Neuron (in vitro differentiated cells): Measurements from ENCODE around the gene CD177.

Experiments
- H2AFZ ChIP-seq: one replicate; pipeline ENCODE4 v1.6.1; 2013; ENCODE audit warnings: low read depth, mild to moderate bottlenecking, inconsistent platforms, low read length, moderate library complexity
- H3K27me3 ChIP-seq: one replicate; pipeline ENCODE4 v1.6.1; 2013; ENCODE audit warnings: low read length; ENCODE audit not compliant: insufficient read depth
- H3K36me3 ChIP-seq: one replicate; pipeline ENCODE4 v1.6.1; 2013; ENCODE audit warnings: low read length; ENCODE audit not compliant: insufficient read depth
- H3K4me1 ChIP-seq: one replicate; pipeline ENCODE4 v1.6.1; 2013; ENCODE audit warnings: low read length; ENCODE audit not compliant: insufficient read depth
- H3K4me3 ChIP-seq: 2 replicates; pipeline ENCODE4 v1.5.1; 2013; ENCODE audit warnings: mild to moderate bottlenecking, low read length, moderate library complexity
- H3K9me3 ChIP-seq: one replicate; pipeline ENCODE4 v1.6.1; 2013; ENCODE audit warnings: low read length

The CD177 gene

GRCh38 chr19:43353606-43354304 lies at the start of gene CD177:
CD177 (plus strand) TSS chr19:43353686; CDS start chr19:43353715, 29 bp downstream.
- H2AFZ ChIP-seq, result peak within 1 kb of the TSS; percentile 13
- H3K4me3 ChIP-seq, result no peak within 1 kb of the TSS
- no peaks in the 10 kb centered on the region for H3K9me3 ChIP-seq
- H3K27me3 ChIP-seq, result peaks cover 23% of the 10 kb centered on the region
- H3K4me1 ChIP-seq, result no peaks in the 10 kb centered on the region
- H3K36me3 ChIP-seq, result no peaks in the 10 kb centered on the region

- Histone ChIP-seq H3K9me3 (no peaks in the 10 kb centered on the region), H3K36me3 (no peaks in the 10 kb centered on the region)
Observed at GRCh38 chr19:43305642-43306041, 47.8 kb upstream of the CD177 start.

GRCh38 chr19:43306097-43306496 lies 47.4 kb upstream of the CD177 start:
- Histone ChIP-seq H2AFZ (no peak overlapping the region), H3K27me3 (no peaks in the 10 kb centered on the region), H3K9me3 (no peaks in the 10 kb centered on the region)

More at GRCh38 chr19:43305642-43306041, 47.8 kb upstream of the CD177 start:
- Histone ChIP-seq H3K27me3 (no peaks in the 10 kb centered on the region), H2AFZ (no peak overlapping the region), H3K4me3 (no peak overlapping the region), H3K4me1 (no peaks in the 10 kb centered on the region)

GRCh38 chr19:43308244-43308815 lies 45.2 kb upstream of the CD177 start:
- no peaks in the 10 kb centered on the region for H3K4me1 ChIP-seq
- no peaks in the 10 kb centered on the region for H3K36me3 ChIP-seq
- H3K27me3 ChIP-seq, result peaks cover 3% of the 10 kb centered on the region
- H2AFZ ChIP-seq, result no peak overlapping the region
- no peaks in the 10 kb centered on the region for H3K9me3 ChIP-seq
- no peak overlapping the region for H3K4me3 ChIP-seq

More at GRCh38 chr19:43306097-43306496, 47.4 kb upstream of the CD177 start:
- H3K4me1 ChIP-seq, result no peaks in the 10 kb centered on the region
- no peaks in the 10 kb centered on the region for H3K36me3 ChIP-seq
- H3K4me3 ChIP-seq, result no peak overlapping the region

- Histone ChIP-seq H3K27me3 (peaks cover 3% of the 10 kb centered on the region), H2AFZ (no peak overlapping the region), H3K4me1 (no peaks in the 10 kb centered on the region), H3K9me3 (no peaks in the 10 kb centered on the region), H3K4me3 (no peak overlapping the region), H3K36me3 (no peaks in the 10 kb centered on the region)
Observed at GRCh38 chr19:43309466-43309865, 44.0 kb upstream of the CD177 start.

GRCh38 chr19:43310221-43310620 lies 43.3 kb upstream of the CD177 start:
- Histone ChIP-seq H2AFZ (no peak overlapping the region), H3K9me3 (no peaks in the 10 kb centered on the region), H3K27me3 (peaks cover 3% of the 10 kb centered on the region), H3K4me3 (no peak overlapping the region), H3K36me3 (no peaks in the 10 kb centered on the region), H3K4me1 (no peaks in the 10 kb centered on the region)

GRCh38 chr19:43311256-43311655 lies 42.2 kb upstream of the CD177 start:
- Histone ChIP-seq H3K4me1 (no peaks in the 10 kb centered on the region), H3K36me3 (no peaks in the 10 kb centered on the region), H2AFZ (no peak overlapping the region), H3K4me3 (no peak overlapping the region), H3K9me3 (no peaks in the 10 kb centered on the region), H3K27me3 (peaks cover 3% of the 10 kb centered on the region)

GRCh38 chr19:43311706-43312105 lies 41.8 kb upstream of the CD177 start:
- no peaks in the 10 kb centered on the region for H3K9me3 ChIP-seq
- no peak overlapping the region for H2AFZ ChIP-seq
- no peaks in the 10 kb centered on the region for H3K36me3 ChIP-seq
- H3K27me3 ChIP-seq, result peaks cover 3% of the 10 kb centered on the region
- no peaks in the 10 kb centered on the region for H3K4me1 ChIP-seq
- no peak overlapping the region for H3K4me3 ChIP-seq

GRCh38 chr19:43313711-43314495 lies 39.6 kb upstream of the CD177 start:
- no peak overlapping the region for H3K4me3 ChIP-seq
- H2AFZ ChIP-seq, result no peak overlapping the region
- H3K9me3 ChIP-seq, result no peaks in the 10 kb centered on the region
- no peaks in the 10 kb centered on the region for H3K4me1 ChIP-seq
- H3K27me3 ChIP-seq, result peaks cover 3% of the 10 kb centered on the region
- H3K36me3 ChIP-seq, result no peaks in the 10 kb centered on the region

- H3K4me1 ChIP-seq, result no peaks in the 10 kb centered on the region
Observed at GRCh38 chr19:43315851-43316250, 37.6 kb upstream of the CD177 start.

GRCh38 chr19:43316591-43317319 lies 36.7 kb upstream of the CD177 start:
- Histone ChIP-seq H3K27me3 (peaks cover 3% of the 10 kb centered on the region), H3K4me3 (no peak overlapping the region), H3K4me1 (no peaks in the 10 kb centered on the region), H3K9me3 (no peaks in the 10 kb centered on the region), H2AFZ (no peak overlapping the region), H3K36me3 (no peaks in the 10 kb centered on the region)

More at GRCh38 chr19:43315851-43316250, 37.6 kb upstream of the CD177 start:
- Histone ChIP-seq H3K27me3 (peaks cover 3% of the 10 kb centered on the region), H3K36me3 (no peaks in the 10 kb centered on the region), H3K4me3 (no peak overlapping the region), H2AFZ (no peak overlapping the region), H3K9me3 (no peaks in the 10 kb centered on the region)

- Histone ChIP-seq H3K36me3 (no peaks in the 10 kb centered on the region), H3K27me3 (peaks cover 3% of the 10 kb centered on the region), H3K4me1 (no peaks in the 10 kb centered on the region), H2AFZ (no peak overlapping the region), H3K4me3 (no peak overlapping the region), H3K9me3 (no peaks in the 10 kb centered on the region)
Observed at GRCh38 chr19:43318203-43318602, 35.3 kb upstream of the CD177 start.
